Central memory CD4-positive, alpha-beta T cell (primary cell): ENCODE results near the gene PC.

Source experiments
- DNase-seq: peaks from one replicate; pipeline ENCODE4 v3.0.0; 2022

PC gene

DNA sequence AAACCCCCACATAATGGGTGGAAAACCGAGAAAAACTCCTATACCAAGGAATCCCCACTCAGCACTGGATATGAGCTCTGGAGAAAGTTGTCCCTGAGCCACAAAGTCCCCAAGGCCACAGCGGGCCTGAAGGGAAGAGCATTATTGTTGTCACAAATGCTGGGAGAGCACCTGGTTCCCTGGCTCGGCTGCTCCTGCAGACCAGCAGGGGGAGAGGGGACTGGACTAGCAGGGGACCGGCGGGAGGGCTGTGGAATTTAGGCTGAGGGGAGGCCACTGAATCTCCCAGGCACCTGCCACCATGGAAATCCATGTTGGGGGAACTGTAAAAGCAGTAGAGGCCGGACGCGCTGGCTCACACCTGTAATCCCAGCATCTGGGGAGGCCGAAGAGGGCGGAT lies 7.0 kb downstream of the PC start:
- no peak for DNase-seq

- no peak for DNase-seq
Measured at GRCh38 chr11:66950112-66950535, 8.1 kb downstream of the PC start.

DNA sequence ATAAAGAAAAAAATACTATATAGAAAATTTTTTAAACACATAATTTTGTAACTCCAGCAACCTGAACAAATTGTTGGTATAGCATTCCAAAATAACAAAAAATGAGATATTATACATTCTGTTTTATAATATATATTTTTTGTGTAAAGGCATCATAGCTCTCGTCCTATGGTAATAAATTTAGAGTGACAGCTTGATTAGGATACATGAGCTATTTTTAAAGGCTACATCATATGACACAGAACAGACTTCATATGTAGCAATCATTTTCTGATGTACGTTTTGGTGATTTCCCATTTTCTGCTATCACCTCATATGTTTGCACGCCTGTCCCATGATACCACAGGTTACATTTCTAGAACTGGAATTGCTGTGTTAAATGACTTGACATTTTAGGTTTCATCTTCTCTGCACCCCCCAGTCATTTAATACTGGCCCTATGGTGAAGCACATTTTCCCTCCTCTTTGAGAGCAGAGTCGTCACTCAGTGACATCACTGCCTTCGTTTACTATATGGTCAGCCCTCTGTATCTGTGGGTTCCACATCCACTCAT lies 19.5 kb downstream of the PC start:
- DNase-seq, result no peak

DNA sequence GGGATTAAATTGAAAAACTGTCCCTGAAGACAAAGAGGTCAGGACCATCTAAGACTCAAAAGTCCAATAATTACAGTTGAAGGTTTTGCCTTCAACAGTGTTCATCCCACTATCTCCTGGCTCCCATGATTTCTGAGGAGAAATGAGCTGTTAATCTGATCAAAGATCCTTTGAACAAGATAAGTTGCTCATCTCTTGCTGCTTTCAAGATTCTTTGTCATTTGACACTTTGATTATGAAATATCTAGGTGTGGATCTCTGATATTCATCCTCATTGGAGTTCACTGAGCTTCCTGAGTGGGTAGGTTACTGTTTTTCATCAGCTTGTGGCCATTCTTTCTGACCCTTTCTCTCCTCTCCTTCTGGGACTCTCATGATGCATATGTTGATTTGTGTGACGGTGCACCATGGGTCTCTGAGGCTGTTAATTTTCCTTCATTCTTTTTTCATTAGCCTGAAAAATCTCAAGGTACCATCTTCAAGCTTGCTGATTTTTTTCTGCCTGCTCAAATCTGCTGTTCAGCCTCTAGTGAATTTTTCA lies 20.9 kb downstream of the PC start:
- DNase-seq, result no peak

- DNase-seq, result no peak
Measured at GRCh38 chr11:66936311-66936711, 21.9 kb downstream of the PC start.

GRCh38 chr11:66934950-66935779 lies 23.0 kb downstream of the PC start:
- no peak for DNase-seq

- DNase-seq, result no peak
Measured at GRCh38 chr11:66933531-66933930, 24.7 kb downstream of the PC start.

- DNase-seq, result no peak
Measured at GRCh38 chr11:66932543-66932942, 25.6 kb downstream of the PC start.

GRCh38 chr11:66929753-66930152 lies 28.4 kb downstream of the PC start:
- no peak for DNase-seq

- no peak for DNase-seq
Measured at GRCh38 chr11:66924272-66924671, 33.9 kb downstream of the PC start.

DNA sequence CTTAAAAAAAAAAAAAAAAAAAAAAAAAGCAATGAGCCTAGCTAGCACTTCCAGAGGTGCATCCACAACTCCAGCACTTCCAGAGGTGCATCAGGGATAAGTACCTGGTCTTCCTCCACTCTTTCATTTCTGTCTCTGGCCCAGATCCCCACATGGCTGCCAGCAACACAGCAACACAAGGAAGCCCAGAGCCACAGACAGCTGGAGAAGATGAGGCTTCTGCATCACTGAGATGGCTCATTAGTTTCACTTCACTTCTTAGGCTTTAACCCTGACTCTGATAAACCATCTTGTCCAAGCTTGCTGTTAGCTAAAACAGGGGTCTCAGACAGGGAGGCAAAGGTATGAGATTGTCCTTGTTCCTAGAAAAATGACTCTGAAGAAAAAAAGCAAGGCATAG lies 35.6 kb downstream of the PC start:
- DNase-seq, result no peak

DNA sequence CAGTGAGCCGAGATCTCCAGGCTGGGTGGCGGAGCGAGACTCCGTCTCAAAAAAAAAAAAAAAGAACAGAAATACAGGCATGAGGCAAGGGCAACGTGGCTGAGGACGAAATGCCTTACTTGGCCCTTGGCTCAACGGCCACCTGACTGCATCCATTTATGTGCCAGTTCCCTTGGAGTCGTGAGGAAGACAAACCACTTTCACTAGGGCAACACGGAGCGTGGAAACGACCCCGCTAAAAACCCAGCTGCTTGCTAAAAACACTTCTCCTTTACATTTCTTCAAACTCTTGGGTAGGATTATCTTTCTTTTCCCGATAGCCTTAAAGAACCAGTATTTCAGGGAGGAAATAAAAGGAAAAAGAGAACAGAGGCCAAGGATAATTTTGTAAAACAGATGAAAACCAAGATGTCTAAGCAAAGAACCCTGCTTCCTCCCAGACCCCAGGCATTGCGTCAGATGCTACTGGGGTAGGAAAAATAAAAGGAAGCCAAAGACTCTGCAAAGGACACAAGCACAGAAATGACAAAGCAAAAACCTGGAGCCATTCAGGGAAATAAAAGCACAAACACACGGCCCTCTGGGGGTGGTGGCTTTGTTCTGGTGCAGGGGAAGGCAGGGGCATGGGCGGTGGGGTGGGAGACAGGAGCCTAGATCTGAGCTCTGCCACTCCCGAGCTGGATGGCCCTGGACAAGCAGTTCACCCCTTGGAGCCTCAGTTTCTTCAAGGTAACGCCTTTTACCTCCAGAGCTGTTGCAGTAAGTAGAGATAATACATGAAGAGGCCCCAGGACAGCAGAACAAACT lies 37.0 kb downstream of the PC start:
- DNase-seq, result no peak

GRCh38 chr11:66919923-66920322 lies 38.3 kb downstream of the PC start:
- DNase-seq, result no peak

- no peak for DNase-seq
Measured at GRCh38 chr11:66918741-66919140, 39.4 kb downstream of the PC start.

DNA sequence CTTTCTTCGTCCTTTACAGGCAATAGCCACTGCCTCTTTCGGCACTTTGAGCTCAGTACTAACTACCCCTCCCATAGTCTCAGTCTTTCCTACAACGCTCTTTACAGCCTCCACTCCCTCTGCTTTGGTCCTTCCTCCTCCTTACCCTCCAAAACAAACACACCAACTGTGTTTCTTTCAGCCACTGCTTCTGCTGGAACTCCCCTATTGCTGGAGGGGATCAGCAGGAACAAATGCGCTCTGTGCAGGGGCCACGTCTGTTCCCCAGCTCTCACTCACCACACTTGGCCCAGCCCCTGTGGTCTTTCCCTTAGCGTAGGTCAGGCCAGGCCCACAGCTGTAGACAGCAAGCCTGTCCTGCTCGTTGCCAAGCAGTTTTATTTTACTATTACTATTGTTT lies 42.3 kb downstream of the PC start:
- DNase-seq, result no peak

- DNase-seq, result no peak
Measured at GRCh38 chr11:66915046-66915832, 42.9 kb downstream of the PC start.

DNA sequence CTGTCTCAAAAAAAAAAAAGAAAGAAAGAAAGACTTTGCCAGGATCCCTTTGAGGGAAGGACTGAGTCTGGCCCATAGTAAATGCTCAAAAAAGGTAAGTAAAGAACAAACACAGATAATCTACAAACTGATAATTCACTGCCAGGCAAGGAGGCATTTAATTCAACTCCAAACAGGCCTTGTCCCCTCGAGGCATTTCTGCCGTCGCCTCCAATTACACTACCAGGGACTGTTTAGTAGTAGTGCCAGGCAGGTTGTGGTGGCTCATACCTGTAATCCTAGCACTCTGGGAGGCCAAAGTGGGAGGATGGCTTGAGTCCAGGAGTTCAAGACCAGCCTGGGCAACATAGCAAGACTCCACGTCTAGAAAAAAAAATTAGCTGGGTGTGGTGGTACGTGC lies 43.7 kb downstream of the PC start:
- DNase-seq, result no peak

DNA sequence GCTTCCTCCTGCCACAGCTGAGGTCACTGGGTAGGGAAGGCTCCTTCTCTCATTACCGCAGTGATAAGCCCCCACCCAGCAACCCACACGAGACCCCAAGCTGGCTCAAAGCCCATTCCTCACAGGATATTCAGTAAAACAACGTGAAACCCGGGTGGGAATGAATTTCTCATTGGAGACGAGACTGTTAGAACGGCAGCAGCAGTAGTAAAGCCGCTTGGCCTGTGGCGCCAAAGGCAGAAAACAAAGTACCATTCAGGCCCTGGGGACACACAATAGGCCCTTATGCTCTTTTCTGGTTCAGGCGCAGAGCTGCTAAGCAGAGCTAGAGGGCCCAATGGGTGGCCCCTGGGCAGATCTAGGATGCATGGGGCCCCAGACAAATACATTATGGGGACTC lies 45.3 kb downstream of the PC start:
- no peak for DNase-seq

- DNase-seq, result no peak
Measured at GRCh38 chr11:66912361-66912760, 45.8 kb downstream of the PC start.

DNA sequence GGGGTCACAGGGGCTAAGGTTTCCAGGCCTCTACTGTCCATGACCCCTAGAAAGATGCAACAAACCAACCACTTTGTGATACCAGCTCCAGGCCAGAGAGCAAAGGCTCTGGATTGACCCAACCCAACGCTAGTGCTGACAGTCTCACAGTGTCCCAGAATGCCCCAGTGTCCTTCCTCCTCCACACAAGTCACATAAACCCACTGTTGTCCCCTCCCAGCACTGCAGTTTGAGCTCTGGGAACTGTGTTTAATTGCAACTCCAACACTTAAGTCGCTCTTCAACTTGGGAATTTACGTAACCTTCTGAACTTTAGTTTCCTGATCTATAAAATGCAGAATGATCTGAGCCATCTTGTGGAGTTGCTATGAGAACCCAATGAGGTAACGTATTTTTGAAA lies 47.5 kb downstream of the PC start:
- no peak for DNase-seq

DNA sequence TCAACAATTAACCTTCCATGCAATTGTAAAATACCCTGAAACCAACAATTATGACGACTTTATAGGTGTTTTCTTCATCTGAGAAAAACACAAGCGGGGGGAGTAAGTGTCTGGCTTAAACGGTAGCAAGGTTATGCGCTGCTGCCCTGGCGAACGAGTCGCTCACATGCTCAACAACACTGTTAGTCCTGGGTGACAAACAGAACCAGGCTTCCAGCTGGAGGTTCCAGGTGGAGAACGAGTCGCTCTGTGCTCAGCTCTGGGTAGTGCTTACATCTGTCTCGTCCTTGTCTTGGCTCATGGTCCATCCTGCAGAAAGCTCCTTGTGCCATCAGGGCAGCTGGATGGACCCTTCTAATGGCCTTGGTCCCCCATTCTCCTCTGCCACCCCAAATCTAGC lies 48.2 kb downstream of the PC start:
- DNase-seq, result no peak

- DNase-seq, result no peak
Measured at GRCh38 chr11:66909181-66909580, 49.0 kb downstream of the PC start.
